GM12878 (cell line): ENCODE results near the gene MID1.

Experiments
- ATF3 ChIP-seq: IDR thresholded peaks from 2 replicates; pipeline ENCODE4 v1.6.1; 2011; ENCODE audit warnings: low read depth, mild to moderate bottlenecking, low read length, moderate library complexity, borderline replicate concordance; ENCODE audit errors: extremely low read depth
- BRCA1 ChIP-seq: IDR thresholded peaks from 2 replicates; pipeline ENCODE4 v1.6.1; 2011; ENCODE audit warnings: low read depth, low read length, improper control_type of control experiment

DNA sequence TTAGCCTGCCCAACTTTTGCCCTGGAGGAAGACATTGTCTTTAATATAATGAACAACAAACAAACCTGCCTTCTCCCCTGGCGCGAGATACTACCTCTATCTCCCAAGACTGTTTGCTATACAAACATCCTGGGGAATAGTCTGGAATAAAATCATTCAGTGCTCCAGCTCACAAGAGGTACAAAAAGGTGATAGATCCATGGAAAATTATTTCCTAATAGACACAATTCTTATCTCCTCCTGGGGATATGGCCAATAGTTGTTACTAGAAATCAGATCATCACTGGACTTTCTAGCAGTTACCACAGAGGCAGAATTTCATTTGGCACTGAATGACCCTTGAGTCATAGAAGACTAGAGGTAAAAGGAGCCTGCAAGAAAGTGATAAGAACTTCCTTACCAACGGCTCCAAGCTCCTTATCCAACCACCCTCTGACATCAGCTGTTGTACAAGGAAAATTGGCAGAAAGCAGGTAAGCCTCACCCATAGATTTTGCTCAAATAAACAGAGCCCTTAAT lies 38.1 kb downstream of the MID1 start:
- no peak for TF ChIP-seq BRCA1
- TF ChIP-seq ATF3 = no peak
